Measurements from ENCODE around the gene TTC7B.
A peak's percentile ranks its signal among the peaks of the same experiment; 100 is the strongest.
"Not testable (repeated sequence)": the region's sequence is repeated elsewhere in the genome, so short reads cannot be mapped to it uniquely, and the experiment has no call there.

Gene TTC7B

DNA sequence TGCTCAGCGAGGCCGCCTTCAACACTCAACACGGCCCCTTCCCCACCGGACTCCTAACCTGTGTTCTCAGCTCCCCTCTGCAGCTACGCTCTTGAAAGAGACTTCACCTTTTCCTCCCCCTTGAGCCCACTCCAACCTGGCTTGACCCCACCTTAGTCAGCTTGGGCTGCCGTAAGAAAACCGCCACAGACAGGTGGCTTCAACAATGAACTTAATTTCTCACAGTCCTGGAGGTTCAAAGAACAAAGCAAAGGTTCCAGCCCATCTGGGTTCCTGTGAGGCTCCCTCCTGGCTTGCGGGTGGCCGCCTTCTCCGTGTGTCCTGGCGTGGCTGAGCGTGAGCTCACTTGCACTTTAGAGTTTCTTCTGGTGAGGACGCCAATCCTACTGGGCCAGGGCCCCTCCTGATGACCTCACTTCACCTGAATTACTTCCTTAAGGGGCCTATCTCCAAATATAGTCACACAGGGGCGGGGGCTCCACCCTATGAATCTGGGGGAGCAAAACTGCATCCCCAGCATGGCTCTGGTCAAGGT lies 280.6 kb downstream of the TTC7B start:
- DNase-seq, result no peak

DNA sequence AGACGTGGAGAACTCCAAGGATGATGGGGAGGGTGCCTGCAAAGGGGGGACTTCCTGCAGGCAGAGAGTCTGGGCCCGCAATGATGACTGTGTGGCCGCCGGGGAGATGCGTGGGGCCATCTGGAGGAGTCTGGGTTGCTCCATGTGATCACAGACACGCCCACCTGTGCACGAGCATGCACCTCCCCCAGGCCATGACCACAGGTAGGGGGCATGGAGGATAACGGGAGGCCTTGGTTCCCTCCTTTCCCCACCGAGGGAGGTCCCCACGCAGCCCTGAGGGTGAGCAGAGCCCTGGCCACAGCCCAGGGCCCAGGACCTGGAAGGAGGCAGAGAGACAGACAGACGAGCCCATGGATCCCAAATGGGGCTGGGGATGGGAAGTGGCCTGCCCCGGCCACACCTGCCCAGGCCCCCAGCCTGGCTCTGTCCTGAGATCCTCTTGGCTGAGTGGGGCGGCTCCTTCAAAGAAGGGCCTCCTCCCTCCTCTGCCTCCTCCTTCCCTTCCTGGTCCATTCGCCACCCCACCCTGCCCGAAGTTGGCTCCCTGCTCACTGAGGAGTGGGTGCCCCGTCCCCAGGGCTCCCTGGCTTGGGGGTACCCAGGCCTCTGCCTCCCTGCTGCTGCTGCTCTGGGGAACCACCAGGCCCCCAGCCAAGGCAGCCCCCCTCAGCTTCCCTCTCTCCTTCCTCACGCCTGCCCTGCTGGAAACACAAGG lies 281.2 kb downstream of the TTC7B start:
- no peak for DNase-seq

DNA sequence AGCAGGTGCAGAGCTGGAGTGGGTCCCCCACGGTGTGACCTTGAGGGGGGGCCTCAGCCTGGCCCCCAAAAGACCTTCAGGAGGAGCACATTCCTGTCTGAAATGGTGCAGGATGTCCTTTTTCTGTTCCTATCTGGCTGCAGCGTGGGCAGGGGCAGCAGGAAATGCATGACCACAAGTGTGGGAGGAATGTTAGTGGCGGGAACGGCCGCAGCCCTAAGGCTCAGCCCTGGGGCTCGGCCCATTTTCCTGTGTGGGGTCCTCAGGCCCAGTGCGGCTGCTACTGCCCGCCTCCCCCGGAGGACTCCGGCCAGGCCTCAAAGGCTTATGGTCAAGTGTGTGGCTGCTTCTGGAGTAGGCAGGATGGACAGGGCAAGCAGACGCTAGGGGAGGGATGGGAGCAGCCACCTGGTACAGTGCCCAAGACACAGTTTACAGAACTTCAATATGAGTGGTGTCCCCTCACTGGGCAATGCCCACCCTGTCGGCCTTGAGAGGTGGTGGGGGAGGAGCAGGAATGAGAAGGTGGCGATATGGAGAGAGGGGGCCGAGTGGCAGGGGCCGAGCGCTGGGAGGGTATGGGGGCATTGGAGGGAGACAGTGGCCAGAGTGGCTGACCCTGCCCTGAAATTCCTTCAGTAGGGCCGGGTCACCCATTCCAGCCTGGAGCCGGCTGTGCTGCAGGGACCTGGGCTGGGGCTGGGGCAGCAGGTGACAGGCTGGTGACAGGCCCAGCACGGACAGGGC lies 282.0 kb downstream of the TTC7B start:
- DNase-seq, result no peak

DNA sequence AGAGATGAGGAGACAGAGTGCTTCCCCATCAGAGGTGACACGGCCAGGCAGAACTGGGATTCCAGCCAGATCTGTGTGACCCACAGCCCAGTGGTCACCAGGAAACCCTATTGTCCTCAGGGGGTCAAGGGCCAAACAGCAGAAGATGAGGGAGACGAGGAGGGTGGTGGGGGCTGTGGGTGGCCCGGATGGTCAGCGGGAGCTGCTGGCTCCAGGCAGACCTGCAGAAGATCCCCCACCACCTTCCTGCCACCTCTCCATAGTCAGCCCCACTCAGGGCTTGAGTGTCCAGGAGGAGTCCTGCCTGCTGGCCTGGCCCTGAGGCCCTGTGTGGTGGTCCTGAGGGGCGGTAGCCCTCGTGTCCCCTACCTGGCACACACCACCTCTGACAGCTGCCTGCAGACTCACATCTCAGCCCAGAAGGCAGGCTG lies 282.6 kb downstream of the TTC7B start:
- no peak for DNase-seq

DNA sequence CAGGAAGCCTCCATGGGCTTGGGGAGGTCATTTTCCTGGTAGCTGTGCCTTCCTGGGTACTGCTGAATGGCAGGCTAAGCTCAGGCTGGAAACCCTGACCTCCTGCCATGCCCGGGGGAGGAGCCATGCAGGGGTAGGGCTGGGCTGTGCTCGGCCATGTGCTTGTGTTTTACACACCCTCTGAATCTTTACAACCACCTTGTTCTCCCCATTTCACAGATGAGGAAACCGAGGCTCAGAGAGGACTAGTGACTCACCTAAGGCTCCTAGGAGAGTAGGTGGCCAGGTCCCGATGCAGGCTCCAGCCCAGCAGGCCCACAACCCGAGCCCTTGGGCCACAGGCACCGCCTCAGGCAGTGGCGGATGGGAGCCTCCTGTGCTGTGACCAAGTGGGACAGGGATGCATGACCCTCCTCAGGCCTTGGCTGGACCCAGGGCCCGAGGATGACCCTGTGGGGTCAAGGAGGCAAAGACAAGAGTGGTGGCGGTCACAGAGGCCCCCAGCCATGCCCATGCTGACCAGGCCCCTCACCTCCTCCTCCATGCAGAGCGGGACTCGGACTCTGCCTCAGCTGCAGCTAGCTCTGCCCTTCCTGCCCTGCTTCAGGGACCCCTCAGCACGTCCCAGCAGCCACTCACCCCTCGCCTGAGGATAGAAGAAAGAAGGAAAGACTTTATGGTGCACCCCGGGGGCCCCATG lies 283.3 kb downstream of the TTC7B start:
- no peak for DNase-seq

DNA sequence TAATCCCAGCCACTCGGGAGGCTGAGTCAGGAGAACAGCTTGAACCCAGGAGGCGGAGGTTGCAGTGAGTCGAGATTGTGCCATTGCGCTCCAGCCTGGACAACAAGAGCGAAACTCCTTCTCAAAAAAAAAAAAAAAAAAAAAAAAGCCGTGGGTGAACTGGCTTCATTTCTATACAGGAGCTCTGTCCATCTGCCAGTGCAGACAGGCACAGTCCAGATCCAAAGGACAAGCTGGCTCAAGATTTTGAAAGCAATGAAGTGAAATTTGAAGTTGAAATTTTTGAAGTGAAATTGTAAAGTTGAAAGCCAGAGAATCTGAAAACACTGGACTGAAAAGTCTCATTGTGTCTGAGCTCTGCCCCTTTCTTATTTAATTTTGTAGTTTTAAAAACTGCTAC lies 284.7 kb downstream of the TTC7B start:
- DNase-seq, result no peak

DNA sequence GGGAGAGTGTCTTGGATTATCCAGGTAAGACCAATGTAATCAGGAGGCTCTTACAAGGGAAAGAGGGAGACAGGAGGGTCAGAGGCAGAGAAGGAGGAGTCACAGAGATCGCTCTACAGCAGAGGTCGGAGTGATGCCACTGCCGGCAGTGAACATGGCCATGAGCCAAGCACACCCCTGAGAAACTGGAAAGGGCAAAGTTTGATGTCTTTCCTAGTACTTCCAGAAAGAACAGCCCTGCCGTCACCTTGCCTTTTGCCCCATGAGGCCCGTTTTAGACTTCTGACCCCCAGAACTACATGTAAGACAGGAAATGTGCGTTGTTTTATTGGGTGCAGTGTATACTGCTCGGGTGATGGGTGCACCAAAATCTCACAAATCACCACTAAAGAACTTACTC lies 285.7 kb downstream of the TTC7B start:
- DNase-seq, result no peak

DNA sequence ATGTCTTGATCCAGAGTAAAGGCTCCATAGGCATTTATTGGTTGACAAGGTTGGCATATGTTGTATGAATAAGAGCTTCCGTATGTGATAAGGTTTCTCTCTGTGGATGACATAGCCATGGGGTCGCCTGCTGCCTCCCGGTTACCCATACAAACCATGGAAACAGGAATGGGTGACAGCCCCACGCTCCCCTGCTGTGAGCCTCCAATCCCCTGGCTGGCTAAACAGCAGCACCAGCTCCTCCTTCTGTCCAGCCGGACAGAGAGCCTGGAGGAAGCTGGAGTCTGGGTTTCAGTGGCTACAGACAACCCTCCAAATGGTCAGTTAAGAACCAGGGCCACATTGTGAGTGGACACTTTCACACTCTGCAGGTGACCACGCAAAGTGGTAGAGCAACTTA lies 288.3 kb downstream of the TTC7B start:
- no peak for DNase-seq

DNA sequence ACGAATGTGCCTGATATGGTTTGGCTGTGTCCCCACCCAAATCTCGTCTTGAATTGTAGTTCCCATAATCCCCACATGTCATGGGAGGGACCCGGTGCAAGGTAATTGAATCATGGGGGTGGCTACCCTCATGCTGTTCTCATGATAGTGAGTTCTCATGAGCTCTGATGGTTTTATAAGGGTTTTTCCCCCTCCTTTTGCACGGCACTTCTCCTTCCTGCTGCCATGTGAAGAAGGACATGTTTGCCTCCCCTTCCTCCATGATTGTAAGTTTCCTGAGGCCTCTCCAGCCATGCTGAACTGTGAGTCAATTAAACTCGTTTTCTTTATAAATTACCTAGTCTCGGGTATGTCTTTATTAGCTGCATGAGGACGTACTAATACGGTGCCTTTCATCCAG lies 289.7 kb downstream of the TTC7B start:
- not testable (repeated sequence) for DNase-seq

DNA sequence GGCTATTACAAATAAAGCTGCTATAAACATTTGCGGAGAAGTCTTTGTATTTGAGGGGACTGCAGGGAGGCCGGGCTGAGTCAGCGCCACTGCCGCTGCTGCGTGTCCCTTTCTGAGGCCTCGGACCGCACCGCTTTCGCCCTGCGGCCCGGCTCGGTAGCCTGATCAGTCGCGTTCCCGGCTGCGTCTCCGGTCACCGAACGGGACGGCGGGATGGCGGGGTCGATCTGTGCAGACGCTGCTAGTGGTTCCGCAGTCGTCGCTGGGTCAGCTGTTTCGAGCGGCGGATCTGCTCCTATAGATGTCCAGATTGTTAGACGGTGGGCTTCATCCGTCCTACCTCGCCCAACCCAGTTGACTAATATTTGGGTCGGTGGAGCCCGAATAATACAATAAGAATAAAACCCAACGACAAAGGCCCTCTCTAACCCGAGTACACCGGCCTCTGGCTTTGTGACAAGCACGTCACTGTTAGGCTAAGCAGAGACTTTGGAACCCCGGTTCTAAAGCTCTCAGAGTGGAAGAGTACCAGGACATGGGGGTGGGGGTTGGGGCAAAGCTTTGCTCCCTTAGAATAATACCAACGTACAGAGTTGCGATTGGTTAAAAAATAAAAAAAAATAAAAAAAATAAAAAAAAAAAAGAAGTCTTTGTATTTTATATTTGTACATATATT lies 290.7 kb downstream of the TTC7B start:
- DNase-seq, result not testable (repeated sequence)

DNA sequence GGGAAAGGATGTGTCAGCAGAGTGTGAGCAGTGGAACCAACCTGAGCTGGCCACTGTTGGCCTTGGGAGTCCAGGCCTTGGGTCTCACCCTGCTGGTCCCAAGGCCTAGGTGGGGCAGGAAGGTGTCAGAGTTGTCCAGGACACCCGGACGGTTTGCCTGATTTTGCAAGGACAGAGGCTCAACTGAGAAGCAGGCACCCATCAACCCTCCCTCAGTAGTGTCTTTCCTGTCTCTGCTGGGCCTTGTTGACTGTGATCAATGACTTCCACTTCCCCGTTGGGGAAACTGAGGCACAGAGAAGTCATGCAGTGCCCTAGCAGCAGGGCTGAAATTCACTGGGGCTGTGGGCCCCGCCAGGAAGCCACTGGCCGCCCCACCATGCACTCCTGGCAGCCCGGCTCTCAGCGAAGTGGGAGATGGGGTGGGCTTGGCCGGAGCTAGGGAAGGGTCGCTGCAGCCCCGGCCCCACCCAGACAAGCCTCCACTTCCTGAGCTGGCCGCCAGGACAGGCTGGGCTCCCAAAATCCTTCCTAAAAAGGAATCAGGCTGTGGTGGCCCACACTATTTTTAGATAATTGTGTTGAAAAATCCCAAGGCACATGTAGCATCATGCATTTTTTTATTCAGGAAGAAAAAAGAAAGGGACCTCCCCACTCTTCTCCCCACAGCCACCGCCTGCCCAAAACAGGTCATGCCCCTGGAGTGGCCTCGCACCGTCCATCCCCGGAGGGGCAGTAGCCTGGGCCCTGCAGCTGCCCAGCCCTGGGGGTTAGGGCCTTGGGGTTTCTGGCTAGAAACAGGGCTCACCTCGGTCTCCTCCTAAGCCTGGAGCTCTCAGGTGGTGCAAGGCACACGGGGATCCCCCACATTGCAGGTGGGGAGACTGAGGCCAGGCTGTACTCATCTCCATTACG lies 292.0 kb downstream of the TTC7B start:
- no peak for DNase-seq

DNA sequence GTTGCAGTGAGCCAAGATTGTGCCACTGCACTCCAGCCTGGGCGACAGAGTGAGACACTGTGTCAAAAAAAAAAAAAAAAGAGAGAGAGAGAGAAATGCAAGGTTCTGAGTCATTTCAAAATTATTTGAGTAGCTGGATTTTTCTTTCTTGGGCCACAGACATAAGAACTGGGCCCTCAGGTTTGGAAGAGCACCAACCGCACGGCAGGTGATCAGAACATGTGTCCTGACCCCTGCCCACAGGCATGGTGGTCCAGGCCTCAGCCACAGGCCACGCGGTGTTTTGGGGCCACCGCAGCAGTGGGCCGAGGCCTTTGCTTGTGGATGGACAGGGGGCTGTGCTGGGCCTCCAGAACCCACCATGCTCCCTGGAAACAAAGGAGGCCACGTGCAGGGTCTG lies 292.7 kb downstream of the TTC7B start:
- no peak for DNase-seq

DNA sequence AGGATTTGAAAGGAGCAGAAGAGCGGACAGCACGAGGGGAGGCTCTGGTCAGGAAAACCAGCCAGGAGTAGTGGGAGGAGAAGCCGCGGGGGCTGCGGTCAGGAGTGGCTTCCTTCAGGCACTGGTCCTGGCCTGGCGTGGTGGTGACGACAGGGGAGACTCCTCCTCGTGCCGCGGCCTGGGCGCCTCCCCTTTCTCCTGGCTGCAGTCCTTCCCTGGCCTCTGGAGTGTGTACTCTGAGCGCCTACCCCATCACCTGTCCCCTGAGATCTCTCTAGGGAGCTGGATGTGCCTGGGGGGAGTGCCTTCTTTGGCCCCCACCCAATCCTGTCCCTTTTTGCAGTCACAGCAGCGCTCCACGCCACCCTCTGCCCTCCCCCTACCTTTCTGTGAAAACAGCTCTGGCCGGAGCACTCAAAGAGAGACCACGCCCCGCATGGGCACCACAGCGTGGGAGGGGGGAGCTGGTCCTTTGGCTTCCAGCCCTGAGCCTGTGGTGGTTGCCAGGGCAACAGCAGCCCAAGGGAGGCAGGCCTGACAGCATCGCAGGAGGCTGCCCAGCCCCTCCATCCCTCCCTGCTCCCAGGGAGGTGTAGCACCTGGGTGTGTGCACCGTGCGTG lies 293.5 kb downstream of the TTC7B start:
- peak; percentile 95 for DNase-seq

DNA sequence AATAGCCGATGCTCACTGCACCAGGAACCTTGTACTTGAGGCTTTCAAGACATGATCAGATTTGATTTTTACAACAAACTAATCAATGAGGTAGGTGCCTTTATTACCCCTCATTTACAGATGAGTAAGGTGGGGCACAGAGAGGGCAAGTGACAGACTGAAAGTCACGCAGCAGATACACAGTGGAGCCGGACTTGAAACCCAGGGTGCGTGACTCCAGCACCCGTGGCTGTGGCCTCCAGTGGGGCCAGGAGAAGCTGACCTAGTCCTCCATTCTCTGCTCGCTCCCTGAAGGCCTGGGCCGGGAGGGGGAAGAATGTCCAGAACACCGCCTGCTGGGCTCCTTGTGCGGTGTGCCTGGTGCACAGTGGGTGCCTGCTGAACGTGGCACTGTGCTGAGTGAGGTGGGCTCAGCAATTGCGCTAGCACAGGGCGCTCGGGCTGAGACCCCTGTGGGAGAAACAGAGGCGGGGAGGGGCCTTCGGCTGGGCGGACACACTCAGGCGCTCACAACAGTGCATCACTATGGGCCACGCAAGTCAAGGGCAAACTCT lies 294.2 kb downstream of the TTC7B start:
- no peak for DNase-seq

DNA sequence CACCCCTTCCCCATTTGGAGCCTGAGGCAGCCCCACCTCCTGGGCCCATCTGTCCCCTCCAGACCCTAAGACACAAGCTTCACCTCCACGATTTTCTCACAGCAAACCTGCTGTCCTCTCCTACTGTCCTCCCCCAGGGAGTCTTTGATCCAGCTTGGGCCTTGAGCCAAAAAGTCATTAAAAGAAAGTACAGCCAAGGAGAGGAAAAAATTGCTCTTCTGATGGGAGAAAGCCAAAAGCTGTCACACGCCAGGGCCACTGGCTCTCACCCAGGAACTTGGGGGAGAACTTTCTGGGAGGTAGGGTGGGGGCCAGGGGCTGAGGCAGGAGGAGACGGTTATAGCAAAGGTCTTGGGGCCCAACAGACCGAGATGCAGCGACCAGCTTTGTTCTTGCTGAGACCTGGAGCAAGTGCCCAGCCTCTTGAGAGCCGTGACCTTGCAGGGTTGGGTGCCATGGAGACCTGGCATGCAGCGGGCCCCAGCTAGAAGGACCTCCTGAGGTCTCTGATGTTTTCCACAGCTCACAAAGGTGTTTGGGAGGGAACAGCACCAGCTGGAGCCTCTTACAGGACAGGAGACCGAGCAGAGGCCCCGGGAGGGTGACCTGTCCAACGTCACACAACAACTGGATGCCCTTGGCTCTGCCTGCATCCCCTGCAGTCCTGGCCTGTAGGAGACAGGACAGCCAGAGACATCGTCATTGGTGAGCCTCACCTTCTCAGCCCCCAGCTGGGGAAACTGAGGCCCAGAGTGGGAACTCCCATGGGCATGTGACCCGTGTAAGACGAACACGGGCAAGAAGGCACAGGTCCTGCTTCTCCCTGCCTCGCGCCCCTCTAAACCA lies 294.9 kb downstream of the TTC7B start:
- no peak for DNase-seq

DNA sequence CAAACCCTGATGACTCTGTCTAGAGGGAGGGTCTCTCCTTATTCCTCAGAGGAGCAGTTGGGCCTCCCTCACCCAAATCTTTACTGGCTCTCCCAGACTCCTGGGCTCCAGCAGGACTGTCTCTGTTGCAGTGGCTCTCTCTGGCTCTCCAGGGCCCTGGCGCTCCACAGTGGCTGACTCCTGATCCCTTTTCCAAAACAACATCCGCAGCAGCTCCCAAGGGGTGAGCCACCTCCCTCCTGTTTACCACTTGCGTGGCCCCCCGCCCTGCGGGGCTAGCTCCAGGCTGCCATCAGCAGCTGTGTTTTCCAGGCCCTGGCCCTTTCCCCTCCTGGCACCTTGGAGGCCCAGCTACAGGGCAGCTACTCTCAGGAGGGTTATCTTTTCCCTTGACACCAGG lies 295.9 kb downstream of the TTC7B start:
- DNase-seq, result no peak

DNA sequence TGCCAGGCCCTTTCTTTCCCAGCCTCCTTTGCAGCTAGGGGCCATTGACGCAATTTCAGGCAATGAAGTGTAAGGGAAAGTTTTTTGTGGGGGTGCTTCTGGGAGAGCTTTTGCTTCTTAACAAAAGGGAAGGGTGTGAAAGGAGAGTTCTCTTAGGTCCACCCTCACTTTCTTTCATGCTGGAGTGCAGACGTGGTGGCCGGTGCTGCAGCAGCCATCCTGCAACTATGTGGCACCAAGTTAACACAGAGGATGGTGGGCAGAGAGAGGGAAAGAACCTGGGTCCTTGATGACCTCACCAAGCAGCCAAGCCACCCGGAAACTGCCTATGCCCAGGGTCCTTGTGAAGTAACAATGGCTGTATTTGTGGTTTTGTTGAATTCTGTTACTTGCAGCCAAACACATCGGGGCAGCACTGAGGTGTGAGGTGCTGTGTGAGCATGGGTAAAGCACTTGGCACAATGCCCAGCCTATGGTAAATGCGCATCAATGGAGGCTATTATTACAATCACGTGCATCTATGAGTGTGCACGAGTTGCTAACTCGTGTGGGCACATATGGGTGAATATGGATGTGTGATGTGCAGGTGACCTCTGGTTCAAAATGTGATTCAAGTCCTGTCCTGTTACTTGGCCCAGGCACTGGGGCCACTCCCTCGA lies 296.8 kb downstream of the TTC7B start:
- no peak for DNase-seq

DNA sequence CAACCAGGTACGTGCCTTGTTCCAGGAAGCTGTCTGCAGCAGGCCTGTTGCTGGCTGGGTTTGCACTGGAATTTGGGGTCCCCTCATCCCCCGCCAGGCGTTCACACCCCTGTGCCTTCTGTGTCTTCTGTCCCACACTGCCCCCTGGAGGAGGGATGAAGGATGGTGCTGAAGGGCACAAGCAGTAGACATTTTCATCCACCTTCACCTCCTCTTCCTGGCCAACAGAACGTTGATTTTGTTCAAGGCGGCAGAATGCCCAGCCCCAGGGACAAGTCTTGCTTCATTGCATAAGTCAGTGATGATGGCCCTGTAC lies 297.3 kb downstream of the TTC7B start:
- DNase-seq, result no peak

DNA sequence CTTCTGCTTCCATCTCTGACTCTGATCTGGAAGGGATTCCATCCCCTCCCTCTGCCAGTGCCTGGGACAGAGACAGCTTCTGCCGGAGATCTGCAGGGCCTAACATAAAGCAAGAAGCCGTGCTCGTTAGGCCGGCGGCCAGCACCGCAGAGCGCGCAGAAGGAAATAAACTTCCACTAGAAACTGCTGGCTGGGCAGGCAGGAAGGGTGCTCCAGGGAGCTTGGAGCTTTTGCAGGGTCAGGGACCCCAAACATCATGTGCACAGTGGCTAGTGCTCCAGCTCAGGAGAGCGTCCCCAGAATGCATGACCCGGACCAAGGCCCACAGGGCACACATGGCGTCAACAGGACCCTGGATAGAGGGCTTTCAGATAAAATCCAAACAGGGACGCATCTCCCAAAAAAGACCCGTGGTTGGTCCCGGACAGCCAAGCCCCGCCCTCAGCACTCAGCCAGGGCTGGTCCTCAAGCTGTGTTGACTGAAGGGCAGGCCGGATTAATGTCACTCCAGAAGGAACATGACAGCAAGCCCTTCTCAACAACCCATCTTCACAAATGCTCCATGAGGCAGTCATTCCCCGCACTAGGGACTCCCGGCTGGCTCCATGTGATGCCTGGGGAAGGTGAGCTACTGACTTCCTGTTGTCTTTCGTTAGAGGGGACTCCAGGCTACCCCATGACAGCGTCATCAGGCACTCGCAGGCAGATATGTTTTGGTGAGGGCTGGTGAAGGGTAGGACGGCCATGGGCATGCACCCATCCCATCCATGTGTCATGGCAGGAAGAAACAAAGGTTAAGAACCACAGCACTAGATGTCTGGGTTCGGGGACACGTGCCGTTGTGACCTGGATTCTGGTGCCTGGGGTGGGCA lies 297.9 kb downstream of the TTC7B start:
- no peak for DNase-seq

Measured in NCI-H1417 treated with DMSO at 0.1 percent for 48 hours (cell line).